Measurements from ENCODE around the gene BFSP2. TPM values are rescaled to one million over a fixed set of nuclear protein-coding genes. Genes with fewer than 3 reads are reported as not detected.
"Not testable (repeated sequence)": the region's sequence is repeated elsewhere in the genome, so short reads cannot be mapped to it uniquely, and the experiment has no call there.

The BFSP2 gene
- total and polyA plus RNA-seq, 12 donors = not detected

DNA sequence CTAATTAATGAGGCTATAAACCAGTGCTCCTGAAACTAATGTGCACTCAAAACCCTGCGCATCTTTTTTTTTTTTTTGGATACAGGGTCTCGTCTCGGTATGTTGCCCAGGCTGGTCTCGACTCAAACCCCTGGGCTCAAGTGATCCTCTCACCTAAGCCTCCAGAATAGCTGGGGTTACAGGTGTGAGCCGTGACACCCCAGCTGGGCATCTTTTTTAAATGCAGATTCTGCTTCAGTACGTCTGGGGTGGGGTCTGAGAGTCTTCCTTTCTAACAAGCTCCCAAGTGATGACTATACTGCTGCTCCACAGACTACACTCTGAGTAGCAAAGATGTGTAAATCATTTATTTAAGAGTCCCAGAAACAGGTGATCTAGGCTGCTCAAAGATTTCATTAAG, 73.0 kb downstream of the BFSP2 start:
- Histone ChIP-seq H3K36me3 (replicated peaks in 1 of 2) (no peaks in the 10 kb centered on the region), H3K27me3 (no peaks in the 10 kb centered on the region), H3K27ac (no peak overlapping the region), H3K4me3 (no peak overlapping the region), H3K4me1 (replicated peaks in 1 of 2) (peaks cover 0 to 6% of the 10 kb centered on the region in 2 donors), H3K9me3 (replicated peaks in 1 of 3) (no peaks in the 10 kb centered on the region)
- TF ChIP-seq, protein P1, sequence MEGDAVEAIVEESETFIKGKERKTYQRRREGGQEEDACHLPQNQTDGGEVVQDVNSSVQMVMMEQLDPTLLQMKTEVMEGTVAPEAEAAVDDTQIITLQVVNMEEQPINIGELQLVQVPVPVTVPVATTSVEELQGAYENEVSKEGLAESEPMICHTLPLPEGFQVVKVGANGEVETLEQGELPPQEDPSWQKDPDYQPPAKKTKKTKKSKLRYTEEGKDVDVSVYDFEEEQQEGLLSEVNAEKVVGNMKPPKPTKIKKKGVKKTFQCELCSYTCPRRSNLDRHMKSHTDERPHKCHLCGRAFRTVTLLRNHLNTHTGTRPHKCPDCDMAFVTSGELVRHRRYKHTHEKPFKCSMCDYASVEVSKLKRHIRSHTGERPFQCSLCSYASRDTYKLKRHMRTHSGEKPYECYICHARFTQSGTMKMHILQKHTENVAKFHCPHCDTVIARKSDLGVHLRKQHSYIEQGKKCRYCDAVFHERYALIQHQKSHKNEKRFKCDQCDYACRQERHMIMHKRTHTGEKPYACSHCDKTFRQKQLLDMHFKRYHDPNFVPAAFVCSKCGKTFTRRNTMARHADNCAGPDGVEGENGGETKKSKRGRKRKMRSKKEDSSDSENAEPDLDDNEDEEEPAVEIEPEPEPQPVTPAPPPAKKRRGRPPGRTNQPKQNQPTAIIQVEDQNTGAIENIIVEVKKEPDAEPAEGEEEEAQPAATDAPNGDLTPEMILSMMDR (IDR thresholded peaks at IDR 0.05) = no peak
- TF ChIP-seq POLR2A (IDR thresholded peaks at IDR 0.05) = no peak
- intact Hi-C loops (cut with DNase I) = loop anchor here in 1 of 2 donors (10.0 kb wide), 1 partner anchor 92 kb away; no protein-coding TSS in a partner anchor
- DNase-seq = no peak
- whole genome bisulfite sequencing, 4 donors = 81 to 93% (median 91%) methylated on average over 6 of the region's 6 CpGs

DNA sequence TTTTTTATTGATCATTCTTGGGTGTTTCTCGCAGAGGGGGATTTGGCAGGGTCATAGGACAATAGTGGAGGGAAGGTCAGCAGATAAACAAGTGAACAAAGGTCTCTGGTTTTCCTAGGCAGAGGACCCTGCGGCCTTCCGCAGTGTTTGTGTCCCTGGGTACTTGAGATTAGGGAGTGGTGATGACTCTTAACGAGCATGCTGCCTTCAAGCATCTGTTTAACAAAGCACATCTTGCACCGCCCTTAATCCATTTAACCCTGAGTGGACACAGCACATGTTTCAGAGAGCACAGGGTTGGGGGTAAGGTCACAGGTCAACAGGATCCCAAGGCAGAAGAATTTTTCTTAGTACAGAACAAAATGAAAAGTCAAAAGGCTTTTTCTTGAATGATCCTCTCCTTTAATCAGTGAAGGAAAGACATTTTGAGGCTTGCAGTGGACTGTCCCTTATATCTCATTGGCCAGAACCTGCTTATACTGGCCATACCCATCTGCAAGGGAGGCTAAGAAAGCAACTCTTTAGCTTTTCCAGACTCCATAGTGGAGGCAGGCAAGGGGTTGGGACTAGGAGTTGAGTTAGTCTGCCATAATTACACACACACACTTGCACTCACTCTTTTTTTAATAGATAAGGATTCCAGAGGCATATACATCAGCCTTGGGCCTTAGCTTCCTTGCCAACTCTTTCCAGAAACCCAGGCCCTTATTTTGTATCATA, 73.8 kb downstream of the BFSP2 start:
- H3K9me3 ChIP-seq (replicated peaks in 1 of 3); H3K36me3 ChIP-seq (replicated peaks in 1 of 2); H3K4me1 ChIP-seq (replicated peaks in 1 of 2); H3K27me3 ChIP-seq; DNase-seq; H3K4me3 ChIP-seq: not testable (repeated sequence)
- intact Hi-C loops (cut with DNase I) = loop anchor here in 1 of 2 donors (10.0 kb wide), 1 partner anchor 91 kb away; no protein-coding TSS in a partner anchor
- peak overlapping the region in 2 of 5 donors; percentile 31 to 44 for H3K27ac ChIP-seq
- 68 to 73% methylated on average over 1 to 2 of the region's 5 CpGs; no CpG with 5 or more reads in 2 of the 4 donors for WGBS, 4 donors

DNA sequence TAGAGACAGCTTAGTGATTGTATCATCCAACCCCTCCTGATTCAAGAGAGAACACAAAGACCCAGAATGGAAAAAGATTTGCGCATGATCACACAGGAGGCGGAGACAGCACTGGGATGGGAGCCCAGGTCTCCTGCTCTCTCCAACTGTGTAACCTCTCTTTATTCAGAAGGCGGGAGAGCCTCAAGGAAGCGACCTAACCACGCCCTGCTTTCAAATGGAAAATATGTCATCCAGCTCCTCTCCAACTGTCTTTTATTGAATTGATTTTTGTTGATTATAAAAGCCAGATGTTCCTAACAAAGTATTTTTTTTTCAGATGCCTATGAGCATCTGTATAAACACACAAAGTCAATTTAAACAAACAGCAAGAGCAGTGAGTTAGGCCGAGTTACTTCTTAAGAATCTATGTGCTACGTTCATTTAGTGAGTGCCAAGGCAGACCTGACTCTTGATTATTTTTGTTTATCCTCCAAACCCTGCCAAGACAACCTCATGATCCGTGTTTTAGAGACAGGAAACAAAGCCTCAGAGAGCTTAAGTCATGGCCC, 74.5 kb downstream of the BFSP2 start:
- DNase-seq = peak in 5 of 7 donors; percentile 17 to 69 (median 32)
- Histone ChIP-seq H3K27me3 (no peaks in the 10 kb centered on the region), H3K27ac (peak overlapping the region in 1 of 5 donors; percentile 31), H3K36me3 (replicated peaks in 1 of 2) (no peaks in the 10 kb centered on the region), H3K4me1 (replicated peaks in 1 of 2) (peaks cover 0 to 6% of the 10 kb centered on the region in 2 donors), H3K9me3 (replicated peaks in 1 of 3) (no peaks in the 10 kb centered on the region), H3K4me3 (no peak overlapping the region)
- intact Hi-C loops (cut with DNase I) = loop anchor here in 1 of 2 donors (10.0 kb wide), 1 partner anchor 90 kb away; no protein-coding TSS in a partner anchor
- 58 to 71% (median 65%) methylated on average over 8 of the region's 8 CpGs for WGBS, 4 donors
- no peak for TF ChIP-seq POLR2A (IDR thresholded peaks at IDR 0.05)
- TF ChIP-seq, protein P1 (IDR thresholded peaks at IDR 0.05) = no peak

DNA sequence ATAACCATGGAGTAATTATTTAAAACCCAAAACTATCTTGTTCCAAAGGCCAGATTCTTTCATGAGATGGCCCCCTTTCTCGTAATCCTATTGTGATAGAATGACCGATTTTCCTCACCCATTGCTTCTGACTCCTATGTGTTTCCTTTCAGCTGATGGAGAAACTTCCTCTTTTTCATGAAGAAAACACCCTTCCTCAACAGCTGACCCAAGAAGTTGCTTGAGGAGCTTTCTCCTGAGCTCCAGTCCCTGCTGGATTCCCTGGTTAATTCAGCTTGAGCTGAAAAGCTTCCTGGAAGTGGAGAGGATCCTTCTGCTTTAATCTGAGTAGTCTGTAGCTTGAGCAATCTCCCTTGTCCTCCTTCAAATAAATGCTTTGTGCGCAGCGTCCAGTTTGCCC, 75.0 kb downstream of the BFSP2 start:
- DNase-seq = no peak
- TF ChIP-seq, protein P1 (IDR thresholded peaks at IDR 0.05) = no peak
- no peak for TF ChIP-seq POLR2A (IDR thresholded peaks at IDR 0.05)
- Histone ChIP-seq H3K9me3 (replicated peaks in 1 of 3) (no peaks in the 10 kb centered on the region), H3K4me3 (no peak overlapping the region), H3K36me3 (replicated peaks in 1 of 2) (no peaks in the 10 kb centered on the region), H3K27ac (peak overlapping the region in 2 of 5 donors; percentile 14 to 15), H3K27me3 (no peaks in the 10 kb centered on the region), H3K4me1 (replicated peaks in 1 of 2) (peaks cover 0 to 6% of the 10 kb centered on the region in 2 donors)
- intact Hi-C loops (cut with DNase I) = loop anchor here in 1 of 2 donors (10.0 kb wide), 1 partner anchor 90 kb away; no protein-coding TSS in a partner anchor
- 70 to 82% (median 80%) methylated on average over 4 of the region's 4 CpGs for WGBS, 4 donors
